Ovary (tissue), 9 donors: ENCODE measurements around the gene PCDHB8. TPM values are rescaled to one million over a fixed set of nuclear protein-coding genes. Genes with fewer than 3 reads are reported as not detected.
A peak's percentile ranks its signal among the peaks of the same experiment; 100 is the strongest.
"Not testable (repeated sequence)": the region's sequence is repeated elsewhere in the genome, so short reads cannot be mapped to it uniquely, and the experiment has no call there.

Experiments
- DNase-seq, 5 donors: peaks; one replicate each; pipeline ENCODE4 v3.0.0-alpha.2; 2019 to 2020
- H3K27ac ChIP-seq, 2 donors: fragments of 200-600 bp; one replicate each; pipeline versions ENCODE4 v1.5.1 to v1.8.0; 2019 to 2022
- H3K27me3 ChIP-seq: fragments of 200-600 bp; one replicate; pipeline ENCODE4 v1.8.0; 2022
- H3K36me3 ChIP-seq: fragments of 200-600 bp; sonication (generic); one replicate; pipeline ENCODE4 v1.5.1; 2019
- H3K4me1 ChIP-seq: one replicate; pipeline ENCODE4 v1.8.1; 2013; ENCODE audit warnings: mild to moderate bottlenecking, moderate library complexity; ENCODE audit not compliant: insufficient read depth
- H3K4me3 ChIP-seq: fragments of 200-600 bp; sonication (generic); one replicate; pipeline ENCODE4 v1.5.1; 2017
- H3K9me3 ChIP-seq, 2 donors: fragments of 200-600 bp in 1 of 2; sonication (generic) in 1 of 2; one replicate each; pipeline versions ENCODE4 v1.5.1 to v1.8.1; 2013 to 2019; ENCODE audit warnings: mild to moderate bottlenecking in 1 of 2, moderate library complexity in 1 of 2
- CTCF ChIP-seq, 3 donors: fragments of 450-650 bp in 2 of 3; fragments of 200-600 bp in 1 of 3; IDR thresholded peaks; one replicate each; pipeline versions ENCODE4 v1.5.1 to v1.8.0; 2016 to 2022; ENCODE audit warnings: antibody characterized with exemption in 3 of 3, mild to moderate bottlenecking in 1 of 3
- EP300 ChIP-seq: sonication (generic); formaldehyde crosslinking; IDR thresholded peaks from one replicate; pipeline ENCODE4 v1.6.1; 2017; ENCODE audit warnings: antibody characterized with exemption
- POLR2A ChIP-seq: fragments of 450-650 bp; IDR thresholded peaks from one replicate; pipeline ENCODE4 v1.6.1; 2017; ENCODE audit warnings: antibody characterized with exemption, mild to moderate bottlenecking, moderate library complexity
- WGBS, 3 donors: extraction: QIAGEN DNeasy Blood & Tissue Kit in 1 of 3; methylation state at CpG; one replicate each; pipeline versions ENCODE4 v1.1.5 to v1.1.7; 2013 to 2017; 5-methylcytosine and 5-hydroxymethylcytosine counted together
- intact Hi-C, 4 donors: fragments of 100-400 bp; cut with DNase I; formaldehyde crosslinking; loops; one replicate each; pipeline versions ENCODE4 v1.11.0 to v1.15.1; 2022 to 2023
- polyA plus RNA-seq, 2 donors: library from polyadenylated mRNA; stranded (reverse); fragments of 200-250 nt in 1 of 2; fragments of 350-450 nt in 1 of 2; fragmentation: Illumina TruSeq in 1 of 2; extraction: RNeasy Lipid Tissue Mini Kit (QIAGEN cat#74804) in 1 of 2; gene quantifications; one replicate each; pipeline ENCODE4 v1.2.3, GENCODE V29; 2013 to 2014
- total RNA-seq, 7 donors: library from RNA; depleted of rRNA in 2 of 7; stranded (reverse); fragments of >200 nt in 2 of 7; fragmentation: NEBNext Ultra II Directional in 3 of 7; extraction: Animal tissue kit (Norgen Biotek cat#: 25700) in 3 of 7; gene quantifications; one replicate each; pipeline versions ENCODE4 v1.1.0 to v1.2.4, GENCODE V29; 2016 to 2023
- donor health status: DM: no; HTN: no; CAD: no; lungs with moderate emphysema.
- donor health status: DM: no; HTN: no; CAD: no.
- donor health status: Bipolar disorder and iron deficiency.
- donor health status: DM: yes; HTN: yes; CAD: no.
- donor health status: DM: no; HTN: no; CAD: no.
- donor health status: DM: yes; HTN: yes; CAD: no.

Gene PCDHB8
- total and polyA plus RNA-seq, 9 donors: 0.42 to 5.8 (median 2.1) TPM

DNA sequence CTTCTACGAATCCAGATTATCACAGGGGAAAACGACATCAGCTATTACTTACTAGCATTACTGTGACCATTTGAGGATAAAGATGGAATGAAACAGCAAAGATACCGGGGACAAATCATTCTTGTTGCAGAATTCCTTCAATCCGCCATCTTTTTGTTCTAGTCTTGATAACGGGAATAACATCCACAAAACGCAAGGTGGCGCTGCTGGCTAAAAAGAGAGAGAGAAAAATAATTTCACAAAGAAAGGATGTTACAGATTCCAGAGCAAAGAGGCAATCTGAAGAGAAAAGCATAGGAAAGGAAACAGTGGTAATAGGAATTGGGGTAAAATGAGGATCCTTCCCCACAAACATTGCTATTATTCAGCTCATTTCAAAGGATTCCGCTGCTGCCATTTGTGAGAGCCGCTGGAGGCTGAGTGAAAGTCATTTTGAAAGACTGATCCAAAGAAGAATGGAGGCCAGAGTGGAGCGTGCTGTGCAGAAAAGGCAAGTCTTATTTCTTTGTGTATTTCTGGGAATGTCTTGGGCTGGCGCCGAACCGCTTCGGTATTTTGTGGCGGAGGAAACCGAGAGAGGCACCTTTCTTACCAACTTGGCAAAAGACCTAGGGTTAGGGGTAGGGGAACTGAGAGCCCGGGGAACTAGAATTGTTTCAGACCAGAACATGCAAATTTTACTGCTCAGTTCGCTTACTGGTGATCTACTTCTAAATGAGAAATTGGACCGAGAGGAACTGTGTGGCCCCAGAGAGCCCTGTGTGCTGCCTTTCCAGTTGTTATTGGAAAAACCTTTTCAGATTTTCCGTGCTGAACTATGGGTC lies 5.0 kb upstream of the PCDHB8 start, which contains the start of gene PCDHB7:
Gene PCDHB7 (plus strand): TSS at position 264 of the 824 bp plus-strand sequence. CDS start 192 bp downstream, at position 456.
- H3K36me3 ChIP-seq: no peaks in the 10 kb centered on the region
- H3K27ac ChIP-seq: no peak within 1 kb of the TSS
- no peak within 1 kb of the TSS for H3K4me3 ChIP-seq
- 21 to 31% (median 27%) methylated on average over 20 of the region's 20 CpGs for WGBS, 3 donors
- H3K27me3 ChIP-seq: no peaks in the 10 kb centered on the region
- DNase-seq: peak in 4 of 5 donors; percentile 28 to 55 (median 46)
- peaks cover 0 to 13% of the 10 kb centered on the region in 2 donors for H3K9me3 ChIP-seq
- no peak for TF ChIP-seq POLR2A
- no peak for TF ChIP-seq EP300
- peak in 1 of 3 donors; percentile 21 for TF ChIP-seq CTCF (IDR thresholded peaks at IDR 0.05)
- intact Hi-C loops: loop anchor here in 1 of 4 donors (10.0 kb wide), 1 partner anchor 392 kb away; no protein-coding TSS in a partner anchor
- H3K4me1 ChIP-seq: no peaks in the 10 kb centered on the region

- not testable (repeated sequence) for DNase-seq, H3K36me3 ChIP-seq, H3K4me3 ChIP-seq, H3K27me3 ChIP-seq, H3K27ac ChIP-seq, H3K4me1 ChIP-seq
- WGBS, 3 donors: 34 to 44% (median 43%) methylated on average over 57 to 79 of the region's 79 CpGs
- H3K9me3 ChIP-seq: peaks cover 0 to 15% of the 10 kb centered on the region in 2 donors
- intact Hi-C loops: loop anchor here in 1 of 4 donors (10.0 kb wide), 1 partner anchor 390 kb away; no protein-coding TSS in a partner anchor
These were observed 3.1 kb upstream of the PCDHB8 start for GRCh38 chr5:141174291-141175104.

GRCh38 chr5:141175933-141176332 lies 1.7 kb upstream of the PCDHB8 start:
- no peak for DNase-seq
- intact Hi-C loops: loop anchor here in 1 of 4 donors (10.0 kb wide), 1 partner anchor 389 kb away; no protein-coding TSS in a partner anchor
- Histone ChIP-seq H3K9me3 (peaks cover 0 to 15% of the 10 kb centered on the region in 2 donors), H3K27ac (no peak overlapping the region), H3K27me3 (no peaks in the 10 kb centered on the region), H3K4me3 (no peak overlapping the region), H3K4me1 (no peaks in the 10 kb centered on the region), H3K36me3 (no peaks in the 10 kb centered on the region)
- TF ChIP-seq POLR2A (no peak), EP300 (no peak), CTCF (IDR thresholded peaks at IDR 0.05) (no peak)
- 47 to 64% (median 56%) methylated on average over 1 of the region's 1 CpG for WGBS, 3 donors

DNA sequence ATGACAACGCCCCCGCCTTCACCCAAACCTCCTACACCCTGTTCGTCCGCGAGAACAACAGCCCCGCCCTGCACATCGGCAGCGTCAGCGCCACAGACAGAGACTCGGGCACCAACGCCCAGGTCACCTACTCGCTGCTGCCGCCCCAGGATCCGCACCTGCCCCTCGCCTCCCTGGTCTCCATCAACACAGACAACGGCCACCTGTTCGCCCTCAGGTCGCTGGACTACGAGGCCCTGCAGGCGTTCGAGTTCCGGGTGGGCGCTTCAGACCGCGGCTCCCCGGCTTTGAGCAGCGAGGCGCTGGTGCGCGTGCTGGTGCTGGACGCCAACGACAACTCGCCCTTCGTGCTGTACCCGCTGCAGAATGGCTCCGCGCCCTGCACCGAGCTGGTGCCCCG lies 1.8 kb downstream of the PCDHB8 start:
- intact Hi-C loops: loop anchor here in 1 of 4 donors (10.0 kb wide), 1 partner anchor 385 kb away; no protein-coding TSS in a partner anchor

DNA sequence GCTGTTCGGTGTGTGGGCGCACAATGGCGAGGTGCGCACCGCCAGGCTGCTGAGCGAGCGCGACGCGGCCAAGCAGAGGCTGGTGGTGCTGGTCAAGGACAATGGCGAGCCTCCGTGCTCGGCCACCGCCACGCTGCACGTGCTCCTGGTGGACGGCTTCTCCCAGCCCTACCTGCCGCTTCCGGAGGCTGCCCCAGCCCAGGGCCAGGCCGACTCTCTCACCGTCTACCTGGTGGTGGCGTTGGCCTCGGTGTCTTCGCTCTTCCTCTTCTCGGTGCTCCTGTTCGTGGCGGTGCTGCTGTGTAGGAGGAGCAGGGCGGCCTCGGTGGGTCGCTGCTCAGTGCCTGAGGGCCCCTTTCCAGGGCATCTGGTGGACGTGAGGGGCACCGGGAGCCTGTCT lies 2.3 kb downstream of the PCDHB8 start:
- DNase-seq, H3K4me3 ChIP-seq, H3K4me1 ChIP-seq, H3K27me3 ChIP-seq, H3K27ac ChIP-seq, H3K36me3 ChIP-seq: not testable (repeated sequence)
- WGBS, 3 donors: 21 to 36% (median 30%) methylated on average over 27 to 32 of the region's 32 CpGs
- peaks cover 0 to 14% of the 10 kb centered on the region in 2 donors for H3K9me3 ChIP-seq
- intact Hi-C loops: loop anchor here in 1 of 4 donors (10.0 kb wide), 1 partner anchor 385 kb away; no protein-coding TSS in a partner anchor

More for the DNA sequence above, 1.8 kb downstream of the PCDHB8 start:
- peaks cover 0 to 10% of the 10 kb centered on the region in 2 donors for H3K9me3 ChIP-seq
- WGBS, 3 donors: 27 to 43% (median 39%) methylated on average over 30 to 37 of the region's 39 CpGs
- not testable (repeated sequence) for H3K36me3 ChIP-seq, DNase-seq, H3K27ac ChIP-seq, H3K27me3 ChIP-seq, H3K4me1 ChIP-seq, H3K4me3 ChIP-seq
